ENCODE results near the gene UNC13B.
A peak's percentile ranks its signal among the peaks of the same experiment; 100 is the strongest.
"Not testable (repeated sequence)": the region's sequence is repeated elsewhere in the genome, so short reads cannot be mapped to it uniquely, and the experiment has no call there.

The UNC13B gene

DNA sequence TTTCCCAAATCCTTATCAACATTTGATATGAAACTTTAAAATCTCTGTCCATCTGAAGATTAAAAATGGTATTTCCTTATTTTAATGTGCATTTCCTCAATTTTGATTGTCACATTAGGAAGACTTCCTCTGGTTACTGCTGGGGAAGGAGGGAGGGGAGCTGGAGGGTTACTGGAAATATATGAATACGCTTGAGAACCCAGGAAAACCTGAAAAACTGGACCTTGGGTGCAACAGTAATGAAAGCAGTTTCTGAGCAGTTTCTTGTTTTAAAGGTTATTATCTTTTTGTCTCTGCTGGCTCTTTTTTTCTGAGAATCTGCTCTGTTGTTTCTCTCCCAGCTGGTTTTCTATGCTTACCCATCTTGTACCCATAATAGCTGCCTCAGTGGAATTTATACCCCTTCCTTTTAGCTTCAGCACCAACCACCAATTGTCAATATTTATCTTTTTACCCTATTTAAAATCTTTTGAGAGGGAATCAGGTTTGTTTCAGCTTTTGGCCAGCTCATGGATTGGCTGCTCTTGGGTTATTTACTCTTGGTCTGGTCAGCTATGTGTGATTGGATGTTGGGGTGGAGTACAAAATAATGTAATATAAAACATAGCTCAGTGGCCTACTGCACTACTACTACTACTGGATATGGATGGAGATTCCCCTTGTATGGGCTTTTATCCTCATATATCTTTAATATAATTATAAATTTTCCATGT lies 67.4 kb downstream of the UNC13B start:
- DNase-seq = no peak

DNA sequence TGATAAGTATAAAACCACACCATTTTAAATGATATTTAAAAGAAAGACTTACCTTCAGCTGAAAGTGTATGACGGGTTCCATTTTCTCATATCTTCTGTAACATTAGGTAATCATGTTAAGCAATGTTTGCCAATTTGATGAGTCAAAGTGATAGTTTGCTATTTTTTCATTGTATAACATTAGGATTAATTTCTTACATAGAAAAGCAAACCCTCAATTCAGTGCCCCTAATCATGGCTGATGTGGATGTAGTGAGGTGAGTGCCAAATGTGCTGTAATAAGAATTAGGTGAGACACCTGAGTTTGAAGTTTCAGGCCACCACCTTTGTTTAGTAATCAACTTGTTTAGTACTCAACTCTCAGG lies 68.0 kb downstream of the UNC13B start:
- DNase-seq = no peak

DNA sequence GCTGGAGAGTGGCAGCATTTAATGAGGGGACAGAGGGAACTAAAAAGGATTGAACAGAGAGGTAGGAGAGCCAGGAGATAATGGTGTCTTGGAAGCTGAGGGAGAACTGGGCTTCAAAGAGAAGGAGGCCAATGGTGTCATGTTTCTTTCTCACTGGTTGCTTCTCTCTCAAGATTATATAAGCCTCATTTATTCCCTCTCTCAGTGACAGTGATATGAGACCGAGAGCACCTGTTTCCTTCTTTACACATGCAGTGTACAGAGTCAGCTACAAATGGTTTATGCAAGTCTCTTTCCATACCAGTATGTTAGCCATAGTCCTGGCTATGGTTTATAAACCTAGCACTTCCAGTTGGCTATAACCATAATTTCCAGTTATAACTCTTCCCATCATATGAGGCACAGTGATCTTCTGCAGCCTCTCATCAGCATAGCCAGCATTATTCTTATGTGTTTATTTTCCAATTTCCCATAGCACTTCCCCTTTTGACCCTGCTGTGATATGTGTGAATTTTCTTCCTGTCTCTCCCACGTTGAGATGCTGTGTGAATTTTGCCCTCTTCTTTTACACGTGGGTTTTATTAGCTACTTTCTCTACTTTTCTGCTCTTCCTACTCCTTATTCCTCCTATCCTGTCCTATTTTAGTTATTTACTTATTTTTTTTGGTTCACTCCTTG lies 71.2 kb downstream of the UNC13B start:
- DNase-seq = no peak

DNA sequence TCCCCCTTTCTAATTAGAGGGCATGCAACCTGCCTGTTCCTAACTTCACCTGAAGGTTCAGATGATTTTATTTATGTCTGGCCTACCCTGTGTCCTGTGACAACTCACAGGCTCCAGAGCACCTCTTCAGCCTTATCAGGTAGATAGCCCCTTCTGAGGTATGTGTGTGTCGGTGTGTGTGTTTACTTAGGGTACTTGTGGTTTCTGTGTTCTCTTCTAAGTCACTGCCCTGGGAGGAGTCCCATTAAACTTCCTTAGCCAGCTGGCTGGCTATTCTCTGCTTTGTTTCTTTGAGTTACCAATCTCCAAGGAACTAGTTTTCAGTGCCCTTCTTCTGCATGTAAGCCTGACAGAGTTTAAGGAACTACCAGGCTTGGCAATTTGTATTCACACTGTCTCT lies 74.9 kb downstream of the UNC13B start:
- DNase-seq = no peak

DNA sequence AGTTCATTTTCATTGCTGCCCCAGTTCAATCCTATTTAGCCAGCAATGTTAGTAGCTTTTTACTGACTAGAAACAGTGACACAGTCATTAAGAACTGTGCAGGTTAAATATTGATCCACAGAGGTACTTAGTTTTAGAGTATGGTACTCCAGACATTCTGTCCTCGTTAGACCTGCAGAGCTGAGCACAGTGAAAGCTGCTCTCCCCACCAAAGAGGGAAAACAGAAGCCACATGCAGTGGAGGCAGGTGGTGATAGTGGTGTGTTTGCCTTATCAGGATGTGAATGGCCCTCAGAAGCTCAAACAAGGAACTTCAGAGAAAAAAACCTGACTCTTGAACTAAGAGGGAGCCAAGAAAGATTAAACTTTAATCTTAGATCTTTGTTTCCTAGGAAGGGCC lies 75.5 kb downstream of the UNC13B start:
- no peak for DNase-seq

DNA sequence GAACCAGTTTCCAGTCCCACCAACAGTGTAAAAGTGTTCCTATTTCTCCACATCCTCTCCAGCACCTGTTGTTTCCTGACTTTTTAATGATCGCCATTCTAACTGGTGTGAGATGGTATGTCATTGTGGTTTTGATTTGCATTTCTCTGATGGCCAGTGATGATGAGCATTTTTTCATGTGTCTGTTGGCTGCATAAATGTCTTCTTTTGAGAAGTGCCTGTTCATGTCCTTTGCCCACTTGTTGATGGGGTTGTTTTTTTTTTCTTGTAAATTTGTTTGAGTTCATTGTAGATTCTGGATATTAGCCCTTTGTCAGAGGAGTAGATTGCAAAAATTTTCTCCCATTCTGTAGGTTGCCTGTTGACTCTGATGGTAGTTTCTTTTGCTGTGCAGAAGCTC lies 84.1 kb downstream of the UNC13B start:
- not testable (repeated sequence) for DNase-seq

DNA sequence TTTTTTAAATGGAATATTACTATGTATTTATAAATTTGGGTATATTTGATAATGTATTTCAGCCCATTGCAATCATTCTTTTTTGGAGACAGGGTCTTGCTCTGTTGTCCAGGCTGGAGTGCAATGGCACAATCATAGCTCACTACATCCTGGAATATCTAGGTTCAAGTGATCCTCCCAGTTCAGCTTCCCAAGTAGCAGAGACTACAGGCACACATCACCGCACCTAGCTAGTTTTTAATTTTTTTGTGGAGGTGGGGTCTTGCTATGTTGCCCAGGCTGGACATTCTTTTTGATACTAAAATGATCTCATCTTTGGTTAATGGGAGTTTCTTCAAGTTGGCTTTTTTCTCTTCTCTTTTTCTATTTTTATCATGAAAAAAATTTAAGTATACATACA lies 91.3 kb downstream of the UNC13B start:
- DNase-seq = no peak

DNA sequence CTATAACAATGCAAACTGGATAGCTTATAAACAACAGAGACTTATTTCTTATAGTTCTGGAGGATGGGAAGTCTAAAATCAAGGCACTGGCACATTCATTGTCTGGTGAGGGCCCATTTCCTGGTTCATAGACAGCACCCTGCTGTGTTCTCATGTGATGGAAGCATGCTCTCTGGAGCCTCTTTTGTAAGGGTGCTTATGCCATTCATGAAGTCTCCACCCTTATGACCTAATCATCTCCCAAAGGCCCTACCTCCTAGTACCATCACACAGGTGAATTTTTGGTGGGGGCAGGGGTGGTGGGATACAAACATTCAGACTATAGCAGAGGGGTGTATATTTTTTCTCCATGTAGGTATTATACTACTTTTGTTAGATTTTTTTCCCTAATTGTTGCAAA lies 92.4 kb downstream of the UNC13B start:
- DNase-seq = no peak

DNA sequence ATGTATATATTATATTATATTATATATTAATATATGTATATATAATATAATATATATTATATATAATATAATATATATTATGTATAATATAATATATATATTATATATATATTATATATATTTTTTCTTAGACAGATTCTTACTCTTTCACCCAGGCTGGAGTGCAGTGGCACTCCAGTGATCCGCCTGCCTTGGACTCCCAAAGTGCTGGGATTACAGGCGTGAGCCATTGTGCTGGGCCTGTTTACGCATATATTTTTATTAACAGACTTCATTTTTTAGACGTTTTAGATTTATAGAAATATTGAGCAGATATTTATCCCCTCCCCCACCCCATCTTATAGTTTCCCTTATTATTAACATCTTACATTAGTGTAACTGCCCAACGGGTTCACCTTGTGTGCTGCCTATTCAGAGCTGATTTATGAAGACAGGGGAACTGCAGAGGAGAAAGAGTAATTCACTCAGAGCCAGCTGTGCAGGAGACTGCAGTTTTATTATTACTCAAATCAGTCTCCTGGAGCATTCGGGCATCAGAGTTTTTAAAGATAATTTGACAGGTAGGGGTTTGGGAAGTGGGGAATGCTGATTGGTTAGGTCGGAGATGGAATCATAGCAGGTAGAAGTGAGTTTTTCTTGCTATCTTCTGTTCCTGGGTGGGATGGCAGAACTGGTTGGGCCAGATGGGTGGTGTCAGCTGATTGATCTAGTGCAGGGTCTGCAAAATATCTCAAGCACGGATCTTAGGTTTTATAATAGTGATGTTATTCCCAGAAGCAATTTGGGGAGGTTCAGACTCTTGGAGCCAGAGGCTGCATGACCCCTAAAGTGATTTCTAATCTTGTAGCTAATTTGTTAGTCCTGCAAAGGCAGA lies 93.4 kb downstream of the UNC13B start:
- no peak for DNase-seq

DNA sequence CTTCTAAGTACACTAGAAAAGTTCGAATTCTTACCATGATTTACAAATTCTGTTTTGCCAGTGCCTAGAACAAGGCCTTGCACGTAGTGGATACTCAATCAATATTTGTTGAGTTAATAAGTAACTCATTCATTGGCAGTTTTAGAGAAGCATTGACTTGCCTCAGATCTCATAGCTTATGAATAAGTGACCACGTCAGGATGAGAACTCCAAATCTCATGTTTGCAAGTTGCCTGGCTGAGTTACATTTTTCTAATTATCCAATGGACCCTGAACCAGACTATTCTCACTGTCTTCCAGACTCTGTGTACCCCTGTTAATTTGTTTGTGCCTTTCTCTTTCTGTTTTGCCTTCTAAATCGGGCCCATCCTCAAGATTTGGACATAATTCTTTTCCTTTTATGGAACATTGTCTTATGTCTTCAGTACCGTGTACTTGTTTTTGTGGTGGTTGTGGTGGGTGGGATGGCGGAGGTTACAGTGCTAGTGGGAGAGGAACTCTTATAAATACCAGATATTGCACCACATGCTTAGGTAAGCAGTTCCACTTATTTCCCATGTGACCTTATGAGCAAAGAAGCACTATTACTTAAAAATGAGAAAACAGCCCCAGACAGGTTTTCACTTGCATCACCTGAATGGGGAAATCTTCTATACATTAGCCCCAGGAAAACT lies 96.3 kb downstream of the UNC13B start:
- no peak for DNase-seq

DNA sequence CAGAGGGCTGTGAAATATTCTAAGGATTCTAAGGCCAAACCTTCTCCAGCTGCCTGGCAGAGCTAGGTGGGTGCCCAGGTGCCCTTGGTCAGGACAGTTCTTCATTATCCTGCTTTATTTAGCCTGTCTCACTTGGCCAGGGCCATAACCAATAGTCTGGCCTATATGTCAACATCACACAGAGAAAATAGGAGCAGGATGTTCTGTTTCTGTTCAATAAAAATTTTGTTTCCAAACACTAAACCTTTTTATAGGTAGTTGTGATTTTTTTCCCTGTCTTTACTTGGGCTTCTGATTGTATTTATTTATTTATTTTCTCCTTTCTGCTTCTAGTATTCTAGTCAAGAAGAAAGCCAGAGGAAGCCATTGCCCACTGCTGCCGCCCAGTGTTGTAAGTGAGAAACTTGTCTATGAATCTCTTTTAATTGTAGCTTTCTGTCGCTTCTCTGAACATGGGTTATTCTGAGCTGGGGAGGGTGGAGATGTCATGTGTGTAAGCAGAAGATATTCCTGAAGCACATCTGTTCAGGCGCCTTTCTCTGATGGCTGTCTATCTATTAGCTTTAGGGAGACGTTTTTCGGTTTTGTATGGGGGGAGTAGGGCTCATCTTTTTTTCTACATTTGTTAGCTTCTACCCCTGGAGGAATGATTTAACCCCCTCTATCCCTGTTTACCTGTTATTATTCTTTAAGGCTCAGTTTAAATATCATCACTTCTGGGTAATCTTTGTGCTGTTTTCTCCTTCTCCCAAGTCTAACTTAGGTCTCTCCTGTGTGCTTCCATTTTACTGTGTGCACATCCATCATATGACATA lies 97.1 kb downstream of the UNC13B start:
- DNase-seq = peak in 4 of 6 experiments; percentile 21 to 41 (median 36)

DNA sequence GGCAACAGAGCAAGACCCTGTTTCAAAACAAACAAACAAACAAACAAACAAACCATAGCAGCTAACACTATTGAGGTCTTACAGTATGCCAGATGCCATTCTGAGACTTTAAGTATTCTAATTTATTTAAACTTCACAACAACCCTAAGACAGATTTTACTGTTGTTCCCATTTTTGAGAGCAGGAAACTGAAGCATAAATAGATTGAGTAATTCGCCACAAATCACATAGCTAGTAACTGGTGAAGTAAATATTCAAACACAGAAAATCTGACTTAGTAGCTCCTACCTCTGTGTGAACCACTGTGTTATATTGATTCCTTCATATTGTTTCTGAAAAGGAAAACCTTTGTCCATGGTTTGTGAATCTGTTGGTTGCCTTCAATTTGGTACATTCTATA lies 98.4 kb downstream of the UNC13B start:
- DNase-seq = no peak

DNA sequence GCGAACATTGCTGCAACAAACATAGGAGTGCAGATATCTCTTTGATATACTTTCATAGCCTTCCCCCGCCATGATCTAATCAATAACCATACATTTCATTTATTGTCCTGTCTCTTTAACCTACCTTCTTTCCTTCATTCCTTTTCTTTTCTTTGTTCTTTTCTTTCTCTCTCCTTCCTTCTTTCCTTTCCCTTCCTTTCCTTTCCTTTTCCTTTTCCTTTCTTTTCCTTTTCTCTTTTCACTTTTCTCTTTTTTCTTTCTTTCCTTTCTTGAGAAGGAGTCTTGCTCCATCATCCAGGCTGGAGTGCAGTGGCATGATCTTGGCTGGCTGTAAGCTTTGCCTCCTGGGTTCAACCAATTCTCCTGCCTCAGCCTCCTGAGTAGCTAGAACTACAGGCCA lies 100.3 kb downstream of the UNC13B start:
- DNase-seq = no peak

DNA sequence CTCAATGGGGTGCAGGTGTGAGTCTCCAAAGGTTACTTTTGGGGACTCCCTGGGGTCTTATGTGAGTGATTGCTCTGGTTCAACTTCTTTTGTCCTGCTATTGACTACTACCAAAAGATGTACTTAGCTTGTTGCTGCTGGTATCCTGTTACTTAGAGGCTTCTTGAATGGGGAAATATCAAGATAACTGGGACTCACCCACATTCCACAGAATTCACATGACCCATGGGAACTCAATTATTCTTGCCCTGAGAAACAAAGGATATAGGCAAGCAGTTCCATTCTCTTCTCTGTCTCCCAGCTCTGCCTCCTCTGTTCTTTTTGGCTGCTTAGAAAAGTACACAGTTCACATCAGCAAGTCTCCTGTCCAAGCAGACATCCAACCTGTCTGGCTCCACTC lies 105.9 kb downstream of the UNC13B start:
- no peak for DNase-seq

DNA sequence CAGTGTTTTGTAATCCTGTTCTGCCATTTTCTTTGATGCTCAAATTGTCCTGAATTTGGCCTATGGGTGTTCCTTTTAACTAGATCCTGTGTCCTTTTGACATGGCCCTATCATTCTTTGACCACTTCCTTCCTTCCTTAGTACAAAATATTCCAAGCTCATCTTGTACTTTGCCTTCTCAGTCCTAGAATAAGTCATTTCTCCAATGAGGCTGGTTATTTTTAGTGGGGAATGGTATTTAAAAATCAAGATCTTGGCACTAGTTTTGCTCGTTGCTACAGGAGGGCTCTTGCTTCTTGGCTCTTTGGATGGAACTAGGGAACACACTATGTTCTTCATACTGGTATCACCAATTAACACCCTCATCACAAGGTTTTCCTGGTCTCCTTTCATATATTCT lies 108.1 kb downstream of the UNC13B start:
- DNase-seq = no peak

DNA sequence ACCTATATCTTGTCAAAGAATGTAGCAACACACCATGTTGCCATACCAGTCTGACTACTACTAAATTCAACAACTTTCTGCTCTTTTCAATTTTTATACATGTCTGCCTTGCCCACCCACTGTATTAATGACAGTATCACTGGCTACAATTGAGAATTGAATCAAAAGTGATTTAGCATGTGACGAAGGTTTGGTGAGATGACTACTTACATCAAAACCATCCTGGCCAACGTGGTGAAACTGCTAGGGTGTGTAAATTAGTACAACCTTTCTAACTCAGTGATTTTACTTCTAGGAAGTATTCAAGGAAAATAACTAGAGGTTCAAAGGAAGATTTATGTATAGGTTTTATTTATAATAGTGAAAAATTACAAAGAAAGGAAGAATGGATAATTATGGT lies 109.8 kb downstream of the UNC13B start:
- DNase-seq = no peak

DNA sequence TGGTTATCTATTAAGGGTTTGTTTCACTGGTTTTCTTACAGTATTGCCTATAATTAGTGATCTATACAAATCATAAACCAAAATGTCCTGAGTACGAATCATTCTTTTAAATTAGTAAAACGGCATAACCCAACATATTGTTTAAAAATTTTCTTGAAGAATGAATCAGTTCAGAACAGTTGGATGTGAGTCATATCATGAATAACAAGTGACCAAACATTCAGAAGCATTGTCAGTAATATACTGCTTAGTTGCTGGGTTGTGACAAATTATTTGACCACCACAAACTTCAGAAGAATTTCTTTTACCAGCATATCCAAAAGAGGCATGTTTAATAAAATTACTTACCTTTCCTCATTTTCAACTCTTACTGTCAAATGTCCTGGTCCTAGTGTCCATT lies 111.2 kb downstream of the UNC13B start:
- DNase-seq = no peak

DNA sequence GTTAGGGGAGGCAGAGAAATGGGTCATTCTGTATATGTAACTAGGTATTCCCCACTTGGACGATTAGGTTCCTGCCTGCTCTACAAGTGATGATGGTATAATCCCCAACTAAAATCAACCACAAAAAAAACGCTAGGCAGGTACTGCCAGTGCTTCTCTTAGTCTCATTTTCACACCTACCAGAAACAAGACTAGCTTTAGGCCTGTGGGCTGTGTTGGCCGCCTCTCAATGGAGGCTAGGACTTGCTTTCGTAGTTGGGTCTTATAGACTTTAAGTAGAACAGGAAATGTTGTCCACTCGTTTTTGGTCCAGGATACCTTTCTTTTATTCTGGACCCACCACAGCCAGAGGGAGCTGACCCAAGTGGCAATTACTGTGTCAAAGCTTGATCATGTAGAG lies 111.8 kb downstream of the UNC13B start:
- DNase-seq = no peak

DNA sequence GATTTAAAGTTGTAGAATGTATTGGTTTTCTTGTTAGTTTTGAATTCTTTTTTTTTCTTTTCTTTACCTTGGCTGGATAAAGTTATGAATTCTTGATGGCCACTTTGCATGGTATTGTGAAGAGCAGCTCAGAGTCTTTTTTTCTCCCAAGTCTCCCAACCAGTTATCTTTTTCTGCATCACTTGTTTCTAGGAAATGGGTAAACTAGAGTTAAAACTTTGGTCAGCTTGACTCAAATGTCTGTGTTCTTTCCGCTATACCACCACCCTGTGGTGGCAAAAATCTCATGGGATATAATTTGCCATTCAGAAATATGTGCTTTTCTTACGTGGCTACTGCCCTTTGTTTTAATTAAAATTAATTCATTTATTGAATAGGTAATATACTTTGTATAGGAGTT lies 113.2 kb downstream of the UNC13B start:
- DNase-seq = no peak

DNA sequence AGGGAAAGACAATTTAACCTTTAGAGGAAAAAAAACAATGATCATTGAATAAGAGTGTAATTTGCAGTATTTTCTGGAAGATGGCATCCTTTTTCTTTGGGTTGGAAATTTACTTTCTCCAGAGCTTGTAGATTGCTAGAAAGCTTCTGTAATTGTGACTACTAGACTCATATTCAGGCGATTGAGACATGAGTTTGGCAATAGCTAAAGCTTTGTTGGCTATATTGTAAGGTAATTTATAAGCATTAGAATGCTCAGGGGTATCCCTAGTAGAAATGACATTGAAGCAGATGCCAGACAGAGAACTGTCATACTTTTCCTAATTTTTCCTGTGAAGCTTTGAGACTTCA lies 115.3 kb downstream of the UNC13B start:
- no peak for DNase-seq

DNA sequence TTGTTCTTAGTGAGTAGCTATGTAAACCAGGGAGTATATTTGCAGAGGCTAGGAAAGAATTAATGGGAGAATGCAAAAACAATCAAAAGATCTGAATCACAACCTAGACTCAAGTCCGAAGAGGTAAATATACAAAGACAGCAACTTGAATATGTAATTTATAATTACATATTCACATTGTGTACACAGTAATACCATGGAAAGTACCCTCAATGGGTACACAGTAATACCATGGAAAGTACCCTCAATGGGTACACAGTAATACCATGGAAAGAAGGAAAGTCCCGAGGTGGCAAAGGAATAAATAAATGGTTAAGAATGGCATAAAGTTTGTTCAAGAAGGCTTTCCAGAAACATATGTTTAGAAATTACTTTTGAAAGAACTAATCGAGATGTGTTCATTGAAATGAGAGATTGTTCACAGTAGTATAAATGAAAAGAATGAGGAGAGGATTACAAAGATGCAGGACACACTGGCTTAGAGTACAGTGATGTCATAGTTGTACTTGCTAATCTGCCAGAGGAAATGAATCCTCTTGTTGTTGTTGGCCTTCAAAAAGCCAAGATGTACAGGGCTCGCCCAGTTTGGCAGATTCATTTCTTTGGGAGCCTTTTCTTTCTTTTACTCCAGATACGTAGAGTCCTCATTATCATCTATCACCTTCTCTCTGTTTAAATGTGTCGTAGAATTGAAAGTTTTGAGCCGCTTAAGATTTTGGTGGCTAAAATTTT lies 116.0 kb downstream of the UNC13B start:
- no peak for DNase-seq

DNA sequence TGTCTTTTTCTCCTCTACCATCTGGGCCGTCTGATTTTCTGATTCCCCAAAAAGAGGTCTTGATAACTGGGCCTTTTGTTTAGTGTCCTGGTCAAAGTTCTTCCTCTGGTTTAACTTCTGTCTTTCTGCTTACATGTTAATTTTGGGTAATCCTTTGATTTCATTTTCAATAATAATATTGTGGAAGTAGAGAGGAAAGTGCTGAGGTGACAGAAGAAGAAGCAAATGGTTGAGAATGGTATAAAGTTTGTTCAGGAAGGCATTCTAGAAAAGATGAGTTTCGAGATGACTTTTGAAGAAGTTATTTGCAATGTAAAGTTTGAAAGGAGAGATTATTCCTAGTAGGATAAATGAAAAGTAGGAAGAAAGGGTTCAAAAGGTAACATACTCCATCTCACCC lies 118.1 kb downstream of the UNC13B start:
- no peak for DNase-seq

Measured in stimulated activated naive CD4-positive, alpha-beta T cell (primary cell).